ENCODE results near the gene GSN. TPM values are rescaled to one million over a fixed set of nuclear protein-coding genes. Genes with fewer than 3 reads are reported as not detected.
A peak's percentile ranks its signal among the peaks of the same experiment; 100 is the strongest.

The GSN gene
- total RNA-seq, 4 donors from 2014 or later: 628 to 986 (median 782) TPM

DNA sequence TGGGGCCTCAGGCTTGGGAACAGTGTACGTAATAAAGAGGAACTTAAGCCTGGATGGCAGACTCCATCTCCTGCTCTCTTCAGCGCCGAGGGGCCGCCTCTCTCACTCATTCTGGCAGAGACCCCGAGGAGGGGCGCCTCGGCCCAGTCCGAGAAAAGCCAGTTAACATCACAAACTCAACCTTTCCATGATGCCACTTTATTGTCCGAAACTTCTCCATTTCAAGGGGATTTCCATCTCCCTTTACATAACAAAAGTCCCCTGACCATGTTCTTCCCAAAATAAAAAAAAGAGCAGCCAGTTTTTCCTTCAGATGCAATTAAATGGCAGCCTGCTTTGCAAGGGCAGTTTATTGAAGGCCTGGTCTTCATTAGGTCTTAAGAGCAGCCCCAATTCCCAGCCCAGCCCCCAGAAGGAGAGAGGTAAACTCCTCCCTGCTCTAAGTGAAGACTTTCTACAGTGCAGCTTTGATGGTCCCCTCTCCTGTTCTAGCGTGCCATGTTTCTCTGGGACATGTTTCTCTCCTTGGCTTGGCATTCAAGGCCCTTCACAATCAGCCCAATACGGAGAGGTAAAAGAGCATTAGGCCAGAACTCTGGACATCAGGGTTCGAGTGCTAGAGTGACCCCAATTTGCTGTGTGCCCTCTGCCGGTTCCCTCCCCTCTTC lies 46.8 kb upstream of the GSN start:
- intact Hi-C loops (cut with DNase I; ENCODE audit: low total_unique reads): loop anchor here (5.0 kb wide), 1 partner anchor 91 kb away; no protein-coding TSS in a partner anchor

GRCh38 chr9:121221664-121222055 lies 46.3 kb upstream of the GSN start:
- WGBS, 2 donors (ENCODE audit: low coverage in 1 of 2): 97% methylated on average over 2 of the region's 2 CpGs; no CpG with 5 or more reads in 1 of the 2 donors
- TF ChIP-seq EP300 (IDR thresholded peaks at IDR 0.05; ENCODE audit: low read depth): no peak
- TF ChIP-seq, protein P1, sequence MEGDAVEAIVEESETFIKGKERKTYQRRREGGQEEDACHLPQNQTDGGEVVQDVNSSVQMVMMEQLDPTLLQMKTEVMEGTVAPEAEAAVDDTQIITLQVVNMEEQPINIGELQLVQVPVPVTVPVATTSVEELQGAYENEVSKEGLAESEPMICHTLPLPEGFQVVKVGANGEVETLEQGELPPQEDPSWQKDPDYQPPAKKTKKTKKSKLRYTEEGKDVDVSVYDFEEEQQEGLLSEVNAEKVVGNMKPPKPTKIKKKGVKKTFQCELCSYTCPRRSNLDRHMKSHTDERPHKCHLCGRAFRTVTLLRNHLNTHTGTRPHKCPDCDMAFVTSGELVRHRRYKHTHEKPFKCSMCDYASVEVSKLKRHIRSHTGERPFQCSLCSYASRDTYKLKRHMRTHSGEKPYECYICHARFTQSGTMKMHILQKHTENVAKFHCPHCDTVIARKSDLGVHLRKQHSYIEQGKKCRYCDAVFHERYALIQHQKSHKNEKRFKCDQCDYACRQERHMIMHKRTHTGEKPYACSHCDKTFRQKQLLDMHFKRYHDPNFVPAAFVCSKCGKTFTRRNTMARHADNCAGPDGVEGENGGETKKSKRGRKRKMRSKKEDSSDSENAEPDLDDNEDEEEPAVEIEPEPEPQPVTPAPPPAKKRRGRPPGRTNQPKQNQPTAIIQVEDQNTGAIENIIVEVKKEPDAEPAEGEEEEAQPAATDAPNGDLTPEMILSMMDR (IDR thresholded peaks at IDR 0.05): no peak
- no peak for TF ChIP-seq POLR2AphosphoS5 (IDR thresholded peaks at IDR 0.05)
- TF ChIP-seq POLR2A (IDR thresholded peaks at IDR 0.05): no peak
- no peak for DNase-seq

More for the DNA sequence above, 46.8 kb upstream of the GSN start:
- Histone ChIP-seq H3K9me3 (no peaks in the 10 kb centered on the region), H3K4me1 (no peaks in the 10 kb centered on the region), H3K27me3 (no peaks in the 10 kb centered on the region), H3K36me3 (no peaks in the 10 kb centered on the region), H3K4me3 (no peak overlapping the region), H3K27ac (no peak overlapping the region)
- WGBS, 2 donors (ENCODE audit: low coverage in 1 of 2): 73 to 84% methylated on average over 8 to 13 of the region's 13 CpGs
- DNase-seq: no peak
- in situ Hi-C loops (cut with MboI; ENCODE audit: low pct_ligation_motif_present in 1 of 4, low pct_unique_long_range_greater_than_20kb in 1 of 4, low sequenced_read_pairs in 3 of 4): loop anchor here in 2 of 4 donors (25.0 kb wide), 1 partner anchor 91 kb away; no protein-coding TSS in a partner anchor
- TF ChIP-seq POLR2AphosphoS5 (IDR thresholded peaks at IDR 0.05) (no peak), POLR2A (IDR thresholded peaks at IDR 0.05) (no peak), EP300 (IDR thresholded peaks at IDR 0.05; ENCODE audit: low read depth) (no peak)
- TF ChIP-seq, protein P1 (IDR thresholded peaks at IDR 0.05): no peak

DNA sequence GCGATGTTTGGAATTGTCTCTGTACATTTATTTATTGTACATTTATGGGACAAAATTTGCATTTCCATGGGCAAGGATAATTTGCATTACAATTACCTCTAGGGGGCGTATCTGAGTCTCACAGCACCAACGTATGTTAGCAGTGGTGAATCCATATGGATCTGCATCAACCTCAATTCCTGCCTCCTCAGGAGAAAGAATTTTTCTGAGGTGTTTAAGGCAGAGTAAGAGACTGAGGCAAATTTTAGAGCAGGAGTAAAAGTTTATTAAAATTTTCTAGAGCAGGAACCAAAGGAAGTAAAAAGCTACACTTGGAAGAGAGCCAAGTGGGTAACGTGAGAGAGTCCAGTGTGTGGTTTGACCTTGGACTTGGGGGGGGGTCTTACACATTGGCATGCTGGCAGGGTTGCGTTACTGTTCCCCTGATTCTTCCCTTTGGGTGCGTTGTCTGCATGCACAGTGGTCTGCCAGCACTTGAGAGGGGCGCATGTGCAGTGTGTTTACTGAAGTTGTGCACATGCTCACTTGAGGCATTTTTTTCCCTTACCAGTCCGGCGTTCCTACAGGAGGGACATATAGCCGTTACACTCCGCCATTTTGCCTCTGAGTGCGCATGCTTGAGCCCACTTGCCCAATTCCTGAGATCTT lies 45.3 kb upstream of the GSN start:
- H3K27me3 ChIP-seq: no peaks in the 10 kb centered on the region
- H3K4me3 ChIP-seq: no peak overlapping the region
- DNase-seq: no peak
- WGBS, 2 donors (ENCODE audit: low coverage in 1 of 2): 62 to 64% methylated on average over 11 to 12 of the region's 12 CpGs
- H3K27ac ChIP-seq: no peak overlapping the region
- in situ Hi-C loops (cut with MboI; ENCODE audit: low pct_ligation_motif_present in 1 of 4, low pct_unique_long_range_greater_than_20kb in 1 of 4, low sequenced_read_pairs in 3 of 4) (loop anchor here in 2 of 4 donors (25.0 kb wide), 1 partner anchor 90 kb away; no protein-coding TSS in a partner anchor), intact Hi-C loops (cut with DNase I; ENCODE audit: low total_unique reads) (loop anchor here (5.0 kb wide), 1 partner anchor 90 kb away; no protein-coding TSS in a partner anchor)
- H3K9me3 ChIP-seq: no peaks in the 10 kb centered on the region
- no peaks in the 10 kb centered on the region for H3K4me1 ChIP-seq
- H3K36me3 ChIP-seq: no peaks in the 10 kb centered on the region
- no peak for TF ChIP-seq EP300 (IDR thresholded peaks at IDR 0.05; ENCODE audit: low read depth)
- TF ChIP-seq, protein P1 (IDR thresholded peaks at IDR 0.05): peak; percentile 61 to 81 (median 66)

More at GRCh38 chr9:121221664-121222055, 46.3 kb upstream of the GSN start:
- Histone ChIP-seq H3K9me3 (no peaks in the 10 kb centered on the region), H3K27me3 (no peaks in the 10 kb centered on the region), H3K36me3 (no peaks in the 10 kb centered on the region), H3K4me3 (no peak overlapping the region), H3K4me1 (no peaks in the 10 kb centered on the region), H3K27ac (no peak overlapping the region)
- in situ Hi-C loops (cut with MboI; ENCODE audit: low pct_ligation_motif_present in 1 of 4, low pct_unique_long_range_greater_than_20kb in 1 of 4, low sequenced_read_pairs in 3 of 4): loop anchor here in 2 of 4 donors (25.0 kb wide), 1 partner anchor 91 kb away; no protein-coding TSS in a partner anchor
- intact Hi-C loops (cut with DNase I; ENCODE audit: low total_unique reads): loop anchor here (5.0 kb wide), 1 partner anchor 91 kb away; no protein-coding TSS in a partner anchor

DNA sequence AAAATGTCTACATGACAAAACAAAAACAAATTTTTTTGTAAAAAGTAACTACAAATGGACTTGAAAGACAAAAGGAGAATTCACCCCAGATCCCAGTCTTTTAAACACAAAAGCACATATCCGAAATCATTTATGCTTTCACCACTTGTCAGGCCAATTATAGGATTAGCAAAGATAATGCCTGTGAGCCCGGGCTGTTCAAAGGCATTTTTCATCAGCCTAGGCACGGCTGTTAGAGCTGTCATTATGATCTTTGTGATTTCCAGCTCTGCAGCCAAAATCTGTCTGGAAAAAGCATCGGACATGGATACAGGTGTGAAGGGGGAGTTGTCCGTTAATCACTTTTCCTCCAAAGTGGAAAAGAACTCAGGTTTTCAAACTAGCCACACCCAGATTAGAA lies 42.7 kb upstream of the GSN start:
- TF ChIP-seq POLR2AphosphoS5 (IDR thresholded peaks at IDR 0.05) (no peak), POLR2A (IDR thresholded peaks at IDR 0.05) (no peak)
- intact Hi-C loops (cut with DNase I; ENCODE audit: low total_unique reads): no loop called here
- DNase-seq: no peak
- in situ Hi-C loops (cut with MboI; ENCODE audit: low pct_ligation_motif_present in 1 of 4, low pct_unique_long_range_greater_than_20kb in 1 of 4, low sequenced_read_pairs in 3 of 4): no loop called here
- 69 to 89% methylated on average over 4 to 5 of the region's 5 CpGs for WGBS, 2 donors (ENCODE audit: low coverage in 1 of 2)
- H3K27me3 ChIP-seq: no peaks in the 10 kb centered on the region
- H3K9me3 ChIP-seq: no peaks in the 10 kb centered on the region
- no peak overlapping the region for H3K4me3 ChIP-seq
- no peaks in the 10 kb centered on the region for H3K4me1 ChIP-seq
- H3K27ac ChIP-seq: no peak overlapping the region
- no peaks in the 10 kb centered on the region for H3K36me3 ChIP-seq

All from transverse colon (tissue), 4 donors.